Embryonic facial prominence (tissue), 1 donor: ENCODE data around the gene LRRC47.
"Not testable (repeated sequence)": the region's sequence is repeated elsewhere in the genome, so short reads cannot be mapped to it uniquely, and the experiment has no call there.

Experiments used
- DNase-seq: peaks from one replicate; pipeline ENCODE4 v3.0.0-alpha.2; 2016; ENCODE audit errors: extremely low spot score

The LRRC47 gene

DNA sequence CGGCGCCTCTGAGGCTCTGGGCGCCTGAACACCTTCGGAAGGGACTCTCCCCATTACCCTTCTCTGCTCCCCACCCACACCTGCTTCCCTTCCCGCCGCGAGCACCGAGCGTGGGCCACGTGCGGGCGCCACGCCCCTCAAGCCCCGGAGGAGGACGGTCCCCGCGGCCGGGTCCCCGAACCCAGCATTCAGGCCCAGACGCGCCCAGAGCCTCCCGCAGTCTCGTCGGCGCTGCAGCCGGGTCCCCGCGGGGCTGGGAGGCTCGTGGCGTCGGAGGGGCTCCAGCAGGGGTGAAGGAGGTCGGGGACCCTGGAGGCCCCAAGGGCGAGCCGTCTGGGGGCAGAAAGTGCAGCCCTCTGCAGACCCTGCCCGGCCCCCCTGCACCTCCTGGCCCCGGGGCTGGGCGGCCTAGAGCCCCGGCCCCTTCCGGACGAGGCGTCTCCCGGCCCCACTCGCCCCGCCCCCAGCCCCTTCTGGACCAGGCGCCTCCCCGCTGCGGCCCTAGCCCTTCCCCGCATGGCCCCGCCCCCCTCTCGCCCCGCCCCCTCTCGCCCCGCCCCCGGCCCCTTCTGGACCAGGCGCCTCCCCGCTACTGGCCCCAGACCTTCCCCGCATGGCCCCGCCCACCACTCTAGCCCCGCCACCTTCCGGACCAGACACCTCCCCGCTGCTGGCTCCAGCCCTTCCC, 24.1 kb downstream of the LRRC47 start:
- peak; percentile 72 for DNase-seq

DNA sequence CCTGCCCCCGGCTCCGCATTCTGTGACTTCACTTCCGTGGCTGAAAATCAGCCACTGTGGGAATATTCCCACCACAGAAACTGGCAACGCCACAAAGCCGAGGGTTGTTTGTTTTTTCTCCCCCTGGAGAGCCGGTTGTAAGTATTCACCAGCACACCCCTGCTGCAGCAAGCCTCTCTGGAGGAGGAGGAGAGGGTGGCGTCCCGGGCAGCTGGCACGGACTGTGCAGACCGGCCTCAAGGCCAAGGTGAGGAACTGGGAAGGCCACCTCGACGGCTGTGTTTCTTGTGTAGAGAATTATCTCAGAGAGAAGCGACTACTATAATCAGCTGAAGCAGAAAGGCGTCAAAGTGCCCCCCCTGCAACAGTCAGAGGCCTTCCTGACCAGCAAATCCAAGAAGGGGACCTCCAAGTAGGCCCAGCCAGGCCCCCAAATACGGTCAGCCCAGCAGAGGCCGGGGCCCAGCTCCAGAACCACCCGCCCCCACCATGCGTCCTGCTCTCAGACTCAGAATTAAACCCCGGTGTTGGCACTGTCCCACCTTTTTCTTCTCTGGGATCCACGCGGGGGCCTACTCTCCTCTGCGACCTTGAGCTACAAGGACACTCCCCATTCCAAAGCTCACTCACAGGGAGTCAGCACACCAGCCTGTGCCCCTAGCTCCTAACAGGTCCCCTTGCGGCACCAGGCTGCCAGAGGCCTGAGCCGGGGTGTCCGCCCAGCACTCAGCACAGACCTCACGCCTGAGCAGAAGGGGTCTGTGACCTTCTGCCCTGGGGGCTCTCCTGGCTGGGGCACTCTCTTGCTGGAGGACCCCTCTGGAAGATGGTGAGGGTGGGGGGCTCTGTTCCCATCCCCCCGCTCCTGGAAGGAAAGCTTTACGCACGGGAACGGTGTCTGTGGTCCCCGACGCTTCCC, 24.9 kb downstream of the LRRC47 start:
- DNase-seq = no peak

DNA sequence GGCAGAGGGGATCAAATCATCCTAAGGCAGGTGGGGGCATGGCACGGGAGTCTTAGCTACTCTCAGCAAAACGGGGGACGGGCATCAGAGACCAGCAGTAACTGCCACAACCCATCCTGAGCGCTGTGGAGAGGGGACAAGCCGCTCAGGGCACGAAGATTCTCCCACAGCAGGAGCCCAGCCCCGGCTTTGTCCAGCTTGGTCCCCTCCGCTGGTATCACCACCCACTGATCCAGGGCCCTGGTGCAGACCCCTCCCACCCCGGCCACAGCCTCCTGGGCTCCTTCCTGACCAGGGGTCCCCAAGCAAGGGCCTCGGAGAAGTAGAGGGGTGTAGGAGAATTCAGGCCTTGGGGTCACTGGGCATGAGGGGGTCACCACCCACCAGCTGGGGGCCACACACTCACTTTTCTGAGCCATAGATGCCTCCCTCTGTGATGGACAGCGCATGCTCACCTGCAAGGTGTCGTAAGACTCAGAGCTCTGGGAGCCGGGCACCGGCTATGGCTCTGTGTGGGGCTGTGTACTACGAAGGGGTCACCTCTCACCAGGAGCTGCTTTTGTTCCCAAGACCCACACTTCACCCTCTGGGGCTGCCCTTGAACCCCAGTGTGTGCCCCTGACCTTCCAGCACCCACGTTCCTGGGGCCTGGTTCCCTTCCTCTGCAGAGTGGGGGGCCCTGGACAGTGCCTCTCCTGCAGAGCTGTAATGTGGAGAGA, 26.1 kb downstream of the LRRC47 start:
- DNase-seq = no peak

DNA sequence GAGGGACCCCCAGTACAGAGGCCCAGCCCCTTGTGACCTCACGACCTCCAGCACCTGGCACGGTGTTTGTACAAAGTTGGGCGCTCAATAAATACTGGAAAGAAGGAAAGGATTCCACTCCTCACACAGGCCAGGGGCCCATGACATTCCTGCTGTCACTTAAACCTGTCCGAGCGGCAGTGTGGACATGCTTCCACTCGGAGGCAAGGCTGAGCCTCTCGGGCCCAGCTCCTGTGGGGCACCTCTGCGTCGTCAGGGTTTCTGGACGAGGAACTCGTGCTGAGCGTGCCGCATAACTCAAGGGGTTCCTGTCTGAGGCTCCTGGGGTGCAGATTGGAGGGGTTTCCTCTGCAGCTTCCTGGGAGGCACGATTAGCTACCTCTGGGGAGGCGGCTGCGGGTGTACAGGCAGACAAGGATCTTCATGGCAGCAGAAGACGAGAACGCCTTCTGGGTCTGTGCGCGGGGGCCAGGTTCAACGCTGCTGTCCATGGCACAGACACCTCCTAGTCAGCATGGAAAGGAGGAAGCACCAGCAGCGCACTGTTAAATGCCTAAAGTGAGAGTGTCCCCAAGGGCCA, 27.4 kb downstream of the LRRC47 start:
- DNase-seq = no peak

DNA sequence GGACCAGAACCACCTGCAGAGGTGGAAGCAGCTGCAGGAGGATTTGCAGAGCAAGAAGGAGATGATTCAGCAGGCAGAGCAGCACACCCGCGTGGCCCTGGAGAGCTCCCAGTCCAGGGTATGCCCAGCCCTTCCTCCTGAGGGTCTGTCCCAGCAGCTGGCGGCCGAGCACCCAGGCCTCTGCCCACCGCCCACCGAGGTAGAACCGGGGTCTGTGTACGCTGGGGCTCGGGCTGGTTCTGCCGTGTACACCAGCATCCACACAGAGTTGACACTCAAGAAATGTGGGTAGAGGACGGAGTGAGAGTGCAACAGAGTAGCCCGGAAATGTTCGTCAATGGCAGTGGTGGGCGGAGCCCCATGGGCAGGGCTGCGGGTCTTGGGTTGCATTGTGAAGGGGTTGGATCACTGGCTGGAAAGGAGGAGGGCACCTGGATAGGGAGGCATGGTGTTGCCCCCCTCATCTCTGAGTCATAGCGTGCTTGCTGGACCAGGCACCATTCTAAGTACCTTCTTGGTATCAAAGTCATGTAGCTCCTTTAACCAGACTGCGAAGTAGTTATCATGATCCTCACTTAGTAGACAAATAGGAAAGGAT, 28.9 kb downstream of the LRRC47 start:
- DNase-seq = no peak

DNA sequence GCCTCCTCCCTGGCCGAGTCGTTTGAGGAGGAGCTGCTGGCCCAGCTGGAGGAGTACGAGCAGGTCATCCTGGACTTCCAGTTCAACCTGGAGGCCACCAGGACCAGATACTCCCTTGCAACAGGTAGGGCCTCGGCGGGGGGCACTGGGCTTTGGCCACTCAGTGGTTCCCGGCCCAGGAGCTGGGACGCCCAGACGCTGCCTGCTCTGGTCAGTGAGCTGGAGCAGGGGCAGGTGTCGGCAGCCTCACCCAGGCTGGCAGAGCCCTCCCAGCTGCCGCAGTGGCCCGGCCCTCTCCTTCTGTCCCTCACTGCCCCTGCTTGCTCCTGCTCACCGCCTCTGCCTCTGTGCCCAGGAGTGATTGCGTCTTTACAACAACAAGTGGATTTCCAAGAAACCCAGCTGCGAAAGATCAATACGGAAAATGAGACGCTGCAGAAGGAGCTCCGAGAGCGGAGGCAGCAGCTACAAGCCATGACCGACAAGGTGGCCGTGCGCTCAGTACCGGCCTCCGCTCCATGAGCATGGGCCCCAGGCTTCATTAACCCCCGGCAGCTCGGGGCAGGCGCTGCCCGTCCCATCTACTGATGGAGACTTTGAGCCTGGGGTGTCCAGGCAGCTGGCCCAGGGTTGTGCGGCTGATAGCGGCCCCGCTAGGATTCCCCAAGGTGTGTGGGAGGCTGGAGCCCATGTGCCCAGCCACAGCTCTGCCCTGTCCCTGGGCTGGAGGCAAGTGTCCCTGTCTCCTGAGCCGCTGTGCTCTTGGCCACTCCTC, 32.8 kb downstream of the LRRC47 start:
- no peak for DNase-seq

DNA sequence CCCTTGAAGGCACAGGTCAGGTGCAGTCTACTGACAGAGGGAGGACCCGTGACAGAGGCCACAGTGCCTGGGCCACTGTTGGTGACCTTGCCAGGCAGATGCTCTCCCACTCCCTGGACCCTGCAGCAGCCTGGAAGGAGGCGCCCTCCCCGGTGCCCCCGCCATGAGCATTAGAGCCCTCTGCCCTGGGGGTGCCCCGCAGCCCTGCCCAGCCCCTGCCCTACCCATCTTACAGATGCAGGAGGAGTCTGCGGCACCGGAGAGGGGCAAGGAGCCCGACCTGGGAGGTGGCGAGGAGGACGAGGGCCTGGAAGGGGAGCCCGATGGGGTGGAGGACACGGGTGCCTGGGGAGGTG, 33.4 kb downstream of the LRRC47 start:
- no peak for DNase-seq

DNA sequence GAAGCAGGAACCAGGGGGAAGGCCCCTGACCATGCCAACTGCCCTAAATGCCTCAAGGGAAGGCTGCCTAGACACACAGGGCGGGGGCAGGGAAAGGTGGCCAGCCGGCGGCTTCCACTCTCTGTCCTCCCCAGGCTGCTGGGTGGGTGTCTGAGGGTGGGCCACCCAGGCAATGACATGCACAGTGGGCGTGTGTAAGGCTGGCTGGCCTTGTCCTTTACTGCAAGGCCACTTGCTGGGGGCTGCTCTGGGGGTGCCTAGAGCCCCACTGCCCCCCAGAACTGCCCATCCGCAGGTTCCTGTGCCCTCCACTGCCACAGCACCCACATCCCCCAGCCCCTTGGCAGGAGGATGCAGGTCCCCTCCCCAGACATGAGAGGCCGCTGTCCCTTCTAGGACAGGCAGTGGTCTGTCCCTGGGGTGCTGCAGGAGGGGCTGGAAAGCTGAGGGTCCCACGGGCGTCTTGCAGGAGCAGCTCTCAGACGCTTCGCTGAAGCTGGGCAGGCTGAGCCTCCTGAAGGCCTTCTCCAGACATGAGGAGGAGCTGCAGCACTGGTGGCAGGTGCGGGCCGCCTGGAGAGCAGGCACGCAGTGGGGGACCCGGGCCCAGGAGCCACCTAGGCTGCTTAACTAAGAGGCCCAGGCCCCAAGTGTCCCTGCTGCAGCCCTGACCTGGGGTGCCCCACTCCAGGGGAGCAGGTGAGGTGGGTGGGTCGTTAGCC, 34.0 kb downstream of the LRRC47 start:
- no peak for DNase-seq

DNA sequence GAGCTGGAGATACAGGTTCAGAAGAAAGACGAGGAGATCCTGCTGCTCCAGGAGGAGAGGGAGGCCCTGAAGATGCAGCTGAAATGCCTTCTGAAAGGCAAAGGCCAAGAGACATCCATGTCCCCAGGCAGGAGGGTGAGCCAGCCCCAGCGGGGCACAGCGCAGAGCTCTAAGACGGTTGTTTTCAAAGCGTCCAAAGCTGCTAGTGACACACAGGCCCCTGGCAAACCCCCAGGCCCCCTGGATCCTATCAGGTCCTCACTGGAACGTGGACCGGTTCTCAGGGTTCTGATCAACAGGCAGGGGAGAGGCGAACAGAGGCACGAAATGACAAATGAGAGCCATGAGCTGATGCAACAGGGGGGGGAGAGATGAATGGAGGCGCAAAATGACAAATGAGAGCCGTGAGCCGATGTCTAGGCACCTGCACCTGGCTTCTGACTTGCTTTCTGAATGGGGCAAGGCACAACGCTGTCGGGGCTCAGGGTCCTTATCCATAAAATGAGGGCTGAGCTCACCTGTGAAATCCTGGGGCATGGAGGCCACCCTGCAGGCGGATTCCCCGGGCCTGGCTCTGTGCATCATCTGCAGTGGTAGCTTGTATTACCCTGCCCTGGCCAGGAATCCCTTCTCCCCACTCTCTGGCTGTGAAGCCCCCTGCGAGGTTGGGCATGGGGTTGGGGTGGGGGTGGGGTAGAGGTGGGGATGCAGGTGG, 34.8 kb downstream of the LRRC47 start:
- no peak for DNase-seq

DNA sequence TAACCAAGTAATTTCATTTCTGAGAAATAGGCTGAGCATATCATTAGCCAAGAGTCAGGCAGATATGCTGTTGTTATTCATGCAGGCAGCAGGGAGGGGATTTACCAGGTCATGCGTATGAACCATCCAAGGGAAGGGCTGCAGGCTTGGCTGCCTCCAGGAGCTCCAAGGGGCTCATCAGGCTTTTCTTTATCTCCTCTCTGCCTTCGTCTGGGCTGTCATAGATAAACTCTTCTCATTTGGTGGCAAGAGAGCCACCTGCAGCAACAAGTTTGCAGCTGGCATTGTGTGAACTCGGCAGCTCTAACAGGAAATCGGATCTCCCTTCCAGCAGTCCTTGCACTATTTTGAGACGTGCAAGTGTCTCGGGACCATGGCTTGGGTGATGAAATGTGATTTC, 36.5 kb downstream of the LRRC47 start:
- no peak for DNase-seq

DNA sequence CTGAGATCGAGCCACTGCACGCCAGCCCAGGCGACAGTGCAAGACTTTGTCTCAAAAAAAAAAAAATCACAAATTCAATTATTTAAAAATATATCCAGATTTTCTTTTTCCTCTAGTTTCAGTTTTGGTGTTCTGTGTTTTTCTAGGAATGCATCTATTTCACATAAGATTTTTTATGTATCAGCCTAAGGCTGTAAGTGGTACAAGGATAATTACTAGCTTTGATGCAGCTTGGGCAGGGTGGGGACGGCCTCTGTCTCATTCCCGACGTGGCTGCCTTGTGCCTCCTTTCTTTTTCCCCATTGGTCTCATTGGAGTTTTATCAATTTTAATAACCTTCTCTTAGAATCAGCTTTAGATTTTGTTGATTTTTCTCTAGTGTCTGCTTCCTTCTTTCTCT, 37.1 kb downstream of the LRRC47 start:
- no peak for DNase-seq

DNA sequence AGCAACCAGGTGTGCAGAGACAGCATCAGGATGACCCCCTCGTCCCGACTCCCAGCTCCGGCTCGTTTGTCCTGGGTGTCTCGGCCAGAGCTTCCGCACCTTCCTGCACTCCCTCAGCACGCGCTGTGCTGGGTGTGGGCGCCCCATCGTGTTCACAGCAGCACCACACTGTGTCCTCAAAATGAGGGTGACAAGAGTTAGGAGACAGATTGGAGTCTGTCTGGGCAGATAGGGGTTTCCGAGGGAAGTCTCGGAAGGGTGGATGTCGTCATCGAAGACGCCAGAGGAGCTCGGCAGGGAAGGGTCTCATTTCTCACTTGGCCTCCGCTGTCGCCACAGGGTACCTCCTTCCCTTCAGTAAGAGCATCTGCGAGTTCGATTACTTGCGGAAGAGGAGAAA, 39.9 kb downstream of the LRRC47 start:
- DNase-seq = no peak

DNA sequence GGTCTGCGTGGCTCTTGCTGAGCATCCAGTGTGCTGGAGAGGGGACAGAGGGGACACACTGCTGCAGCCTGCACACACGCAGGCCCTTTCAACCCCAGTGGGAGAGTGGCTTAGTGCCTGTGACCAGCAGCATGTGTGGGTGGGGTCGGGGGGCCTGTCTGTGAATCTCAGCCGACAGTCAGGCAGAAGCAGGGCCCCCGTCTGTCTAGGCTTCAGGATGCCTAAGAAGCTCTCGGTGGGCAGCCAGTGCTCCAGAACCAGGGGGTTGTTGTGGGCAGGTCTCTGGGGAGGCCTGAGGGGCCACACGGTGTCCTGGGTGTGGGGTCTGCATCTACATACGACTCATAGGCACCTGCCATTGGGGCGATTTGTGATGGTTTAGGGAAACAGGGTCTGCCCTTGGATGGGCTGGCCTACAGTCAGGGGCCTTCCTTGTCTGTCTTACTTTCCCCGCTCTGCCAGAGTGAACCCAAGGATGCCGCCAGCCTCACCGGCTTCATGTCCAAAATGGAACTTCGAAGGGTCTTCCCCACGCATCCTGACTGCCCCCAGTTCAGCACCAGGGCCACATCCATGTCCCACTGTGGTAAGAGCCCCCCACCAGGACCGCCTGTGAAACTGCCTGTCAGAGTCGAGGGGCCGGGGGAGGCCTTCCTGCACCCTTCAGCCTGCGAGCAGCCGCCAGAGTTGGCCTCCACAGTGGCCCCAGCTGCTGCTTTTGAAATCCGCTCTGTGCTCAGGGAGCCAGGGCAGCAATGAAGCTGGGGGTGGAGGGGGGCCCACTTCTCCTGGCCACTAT, 42.4 kb downstream of the LRRC47 start:
- DNase-seq = no peak

DNA sequence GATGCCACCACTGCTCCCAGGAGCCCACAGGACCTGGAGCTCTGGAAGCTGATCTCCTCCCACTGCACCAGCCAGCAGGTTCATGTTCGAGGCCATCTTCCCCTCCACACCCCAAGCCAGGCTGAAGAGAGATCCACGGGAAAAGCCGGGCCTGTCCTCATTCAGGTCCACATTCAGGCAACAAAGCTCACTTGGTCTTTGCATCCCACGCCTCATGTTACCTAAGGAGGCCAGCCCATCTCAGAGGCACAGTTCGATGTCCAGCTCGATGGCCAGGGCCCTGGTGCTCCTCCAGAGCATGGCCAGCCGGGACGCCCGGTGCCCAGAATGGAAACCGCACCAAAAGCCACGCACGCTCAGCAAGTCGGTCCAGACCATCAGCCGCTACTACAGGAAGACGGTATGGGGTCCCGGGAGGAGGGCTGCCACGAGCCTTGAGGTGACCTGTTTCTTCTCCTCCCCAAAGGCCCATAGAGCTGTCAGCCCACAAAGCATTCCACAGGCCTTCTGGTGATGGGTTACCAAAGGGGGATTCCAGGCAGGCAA, 43.8 kb downstream of the LRRC47 start, which contains the start of gene CCDC27:
CCDC27 (plus strand) TSS at position 51 of the 546 bp plus-strand sequence; CDS start at position 83, 32 bp downstream.
- no peak for DNase-seq

DNA sequence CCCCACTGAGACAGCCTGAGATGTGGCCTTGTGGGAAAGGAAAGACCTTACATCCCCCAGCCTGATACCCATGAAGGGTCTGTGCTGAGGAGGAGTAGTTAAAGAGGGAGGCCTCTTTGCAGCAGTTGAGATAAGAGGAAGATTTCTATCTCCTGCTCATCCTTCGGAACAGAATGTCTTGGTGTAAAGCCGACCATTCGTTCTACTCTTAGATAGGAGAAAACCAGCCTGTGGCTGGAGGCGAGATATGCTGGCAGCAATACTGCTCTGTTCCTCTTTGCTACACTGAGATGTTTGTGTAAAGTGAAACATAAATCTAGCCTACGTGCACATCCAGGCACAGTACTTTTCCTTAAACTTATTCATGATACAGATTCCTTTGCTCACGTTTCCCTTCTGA, 45.6 kb downstream of the LRRC47 start:
- no peak for DNase-seq

DNA sequence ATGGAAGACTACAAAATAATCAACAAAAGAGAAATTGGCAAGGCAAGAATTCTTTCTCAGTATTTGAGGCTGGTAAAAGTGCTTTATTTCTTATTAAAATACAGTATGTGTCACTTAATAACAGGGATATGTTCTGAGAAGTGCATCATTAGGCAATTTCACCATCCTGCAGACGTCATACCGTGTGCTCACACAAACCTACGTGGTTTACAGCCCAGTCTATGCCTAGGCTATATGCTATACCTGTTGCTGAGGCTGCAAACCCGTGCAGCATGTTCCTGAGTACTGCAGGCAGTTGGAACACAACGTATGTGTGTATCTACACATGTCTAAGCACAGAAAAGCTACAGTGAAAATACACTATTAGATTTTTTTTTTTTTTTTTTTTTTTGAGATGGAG, 46.8 kb downstream of the LRRC47 start:
- no peak for DNase-seq

DNA sequence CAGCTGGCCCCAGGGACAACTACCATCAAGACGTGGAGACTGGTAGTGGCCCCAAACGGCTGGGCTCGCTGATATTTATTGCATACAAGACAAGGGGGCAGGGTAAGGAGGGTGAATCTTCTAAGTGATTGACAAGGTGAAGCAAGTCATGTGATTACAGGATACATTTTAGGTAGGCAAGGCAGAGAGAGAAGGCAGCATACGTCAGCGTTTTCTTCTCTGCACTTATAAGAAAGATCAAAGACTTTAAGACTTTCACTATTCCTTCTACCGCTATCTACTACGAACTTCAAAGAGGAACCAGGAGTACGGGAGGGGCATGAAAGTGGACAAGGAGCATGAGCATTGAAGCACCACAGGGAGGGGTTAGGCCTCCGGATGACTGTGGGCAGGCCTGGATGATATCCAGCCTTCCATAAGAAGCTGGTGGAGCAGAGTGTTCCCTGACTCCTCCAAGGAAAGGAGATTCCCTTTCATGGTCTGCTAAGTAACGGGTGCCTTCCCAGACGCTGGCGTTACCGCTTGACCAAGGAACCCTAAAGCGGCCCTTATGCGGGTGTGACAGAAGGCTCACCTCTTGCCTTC, 47.9 kb downstream of the LRRC47 start:
- DNase-seq = not testable (repeated sequence)

DNA sequence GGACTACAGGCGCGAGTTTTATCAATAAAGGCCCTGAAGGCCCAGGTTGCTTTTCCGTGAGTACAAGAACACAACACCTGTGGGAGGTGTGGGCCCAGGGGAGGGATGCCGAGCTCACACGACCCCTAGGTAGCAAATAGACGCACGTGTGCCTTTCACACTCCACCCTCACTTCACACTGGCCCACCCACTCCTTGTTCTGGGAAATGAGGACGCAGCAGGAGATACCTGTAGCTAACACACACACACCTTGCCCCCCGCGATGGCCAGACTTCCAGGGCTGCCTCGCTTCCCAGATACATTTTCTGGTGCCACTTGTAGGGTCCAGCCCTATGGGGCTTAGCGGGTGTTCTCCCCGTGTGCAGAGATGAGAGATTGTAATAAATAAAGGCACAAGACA, 48.4 kb downstream of the LRRC47 start:
- no peak for DNase-seq
